GM12878 (cell line): ENCODE measurements around the gene NFAM1. TPM values are rescaled to one million over a fixed set of nuclear protein-coding genes. Genes with fewer than 3 reads are reported as not detected.

Experiments
- ATAC-seq: fragments of 200-7000 bp; cut with Tn5 transposase; 3 replicates; pipeline ENCODE4 v1.9.1; 2020; ENCODE audit warnings: mild to moderate bottlenecking, moderate library complexity
- BruUV-seq: library from RNA; stranded (reverse); fragments of 400-500 nt; replicated peaks from 2 replicates; lab custom pipeline; 2021; lab: Mats Ljungman, UMichigan
- CTCF ChIA-PET: fragments of 300-600 bp; sonication (Branson Sonifier 250); formaldehyde crosslinking; extraction: SDS; loops from one replicate; lab custom pipeline; 2021; ENCODE audit warnings: inconsistent platforms; lab: Yijun Ruan, JAX
- POLR2A ChIA-PET: fragments of 350-600 bp; formaldehyde crosslinking; extraction: SDS; loops from one replicate; lab custom pipeline; 2021; ENCODE audit warnings: inconsistent platforms; lab: Charles Lee
- RAD21 ChIA-PET: fragments of 300-600 bp; sonication (Branson Sonifier 250); formaldehyde crosslinking; loops from one replicate; lab custom pipeline; 2023; ENCODE audit warnings: antibody characterized with exemption; ENCODE audit not compliant: unreplicated experiment; lab: Charles Lee
- SMC1A ChIA-PET: fragments of 300-600 bp; sonication (Branson Sonifier 250); formaldehyde crosslinking; loops from one replicate; lab custom pipeline; 2023; ENCODE audit not compliant: unreplicated experiment, uncharacterized antibody; lab: Charles Lee
- DNase-seq: peaks from one replicate; pipeline ENCODE4 v3.0.0-alpha.2; 2011; ENCODE audit warnings: low read depth, low spot score
- FAIRE-seq: peaks from 3 replicates; lab custom pipeline; 2011; peaks lifted over from hg19 to GRCh38; lab: Jason Lieb, UNC
- H2AFZ ChIP-seq: 2 replicates; pipeline ENCODE4 v1.6.0; 2011; ENCODE audit warnings: low read depth, low read length, control low read depth; ENCODE audit not compliant: control insufficient read depth
- H3K27ac ChIP-seq: 2 replicates; pipeline ENCODE4 v1.5.1; 2011; ENCODE audit warnings: control low read depth; ENCODE audit not compliant: control insufficient read depth, insufficient read depth
- H3K27me3 ChIP-seq, 2 experiments: replicated peaks in 1 of 2; 2 replicates each; pipeline versions ENCODE4 v1.6.0 to v1.6.1; 2011; ENCODE audit warnings: low read length in 1 of 2; ENCODE audit not compliant: control insufficient read depth in 2 of 2, insufficient read depth in 2 of 2
- H3K36me3 ChIP-seq, 2 experiments: 2 replicates each; pipeline ENCODE4 v1.5.1; 2011; ENCODE audit warnings: low read length in 1 of 2; ENCODE audit not compliant: control insufficient read depth in 2 of 2, insufficient read depth in 2 of 2
- H3K4me1 ChIP-seq: 2 replicates; pipeline ENCODE4 v1.6.1; 2011; ENCODE audit warnings: mild to moderate bottlenecking, low read length, moderate library complexity, mixed read lengths; ENCODE audit not compliant: control insufficient read depth, insufficient read depth
- H3K4me2 ChIP-seq: 2 replicates; pipeline ENCODE4 v1.6.0; 2011; ENCODE audit warnings: control low read depth; ENCODE audit not compliant: control insufficient read depth, insufficient read depth
- H3K4me3 ChIP-seq: fragments of 200-600 bp; sonication (generic); 2 replicates; pipeline ENCODE4 v1.5.1; 2016
- H3K79me2 ChIP-seq: 2 replicates; pipeline ENCODE4 v1.6.0; 2011; ENCODE audit warnings: low read length; ENCODE audit not compliant: control insufficient read depth, insufficient read depth
- H3K9ac ChIP-seq: 2 replicates; pipeline ENCODE4 v1.8.0; 2011; ENCODE audit warnings: low read length, control low read depth, mixed read lengths; ENCODE audit not compliant: control insufficient read depth, insufficient read depth
- H3K9me3 ChIP-seq: replicated peaks from 3 replicates; pipeline ENCODE4 v1.5.1; 2011; ENCODE audit warnings: mild to moderate bottlenecking, low read length; ENCODE audit not compliant: control insufficient read depth, insufficient read depth
- H4K20me1 ChIP-seq: 2 replicates; pipeline ENCODE4 v1.6.0; 2011; ENCODE audit not compliant: control insufficient read depth, insufficient read depth
- CTCF ChIP-seq, 3 experiments: IDR thresholded peaks in 2 of 3; conservative IDR thresholded peaks in 1 of 3; 2 replicates each; pipeline ENCODE4 v1.5.1; 2011; ENCODE audit warnings: low read depth in 3 of 3, low read length in 3 of 3, mild to moderate bottlenecking in 3 of 3, control low read depth in 2 of 3, moderate library complexity in 2 of 3, inconsistent platforms in 1 of 3, mixed read lengths in 1 of 3; ENCODE audit not compliant: control insufficient read depth in 2 of 3, insufficient read depth in 1 of 3; ENCODE audit errors: extremely low read depth in 1 of 3
- DPF2 ChIP-seq: fragments of 450-650 bp; IDR thresholded peaks from 2 replicates; pipeline ENCODE4 v1.6.1; 2017; ENCODE audit warnings: mild to moderate bottlenecking
- EP300 ChIP-seq, 2 experiments: fragments of 150-350 bp in 1 of 2; IDR thresholded peaks; 2 replicates each; pipeline ENCODE4 v1.6.1; 2011 to 2012; ENCODE audit warnings: low read depth in 2 of 2, low read length in 2 of 2, borderline replicate concordance in 1 of 2, improper control_type of control experiment in 1 of 2, inconsistent platforms in 1 of 2; ENCODE audit not compliant: control insufficient read depth in 1 of 2
- GABPA ChIP-seq: IDR thresholded peaks from 2 replicates; pipeline ENCODE4 v1.6.1; 2014; ENCODE audit warnings: antibody characterized with exemption, low read depth, mild to moderate bottlenecking, inconsistent platforms
- IRF5 ChIP-seq: fragments of 450-650 bp; IDR thresholded peaks from 2 replicates; pipeline ENCODE4 v1.6.1; 2017; ENCODE audit warnings: borderline replicate concordance
- KLF5 ChIP-seq: fragments of 450-650 bp; IDR thresholded peaks from 2 replicates; pipeline ENCODE4 v1.6.1; 2014; ENCODE audit warnings: mild to moderate bottlenecking; ENCODE audit not compliant: partially characterized antibody
- MAX ChIP-seq: IDR thresholded peaks from 2 replicates; pipeline ENCODE4 v1.6.1; 2012; ENCODE audit warnings: low read depth, low read length, improper control_type of control experiment
- POU2F2 ChIP-seq: IDR thresholded peaks from 3 replicates; pipeline ENCODE4 v1.6.1; 2011; ENCODE audit warnings: low read depth, mild to moderate bottlenecking, low read length, borderline replicate concordance
- RELA ChIP-seq: fragments of 450-650 bp; IDR thresholded peaks from 2 replicates; pipeline ENCODE4 v1.8.0; 2014; ENCODE audit warnings: borderline replicate concordance; ENCODE audit not compliant: partially characterized antibody
- SKIL ChIP-seq: fragments of 450-650 bp; IDR thresholded peaks from 2 replicates; pipeline ENCODE4 v1.6.1; 2017; ENCODE audit warnings: mild to moderate bottlenecking, low read depth, inconsistent platforms; ENCODE audit not compliant: poor library complexity, severe bottlenecking
- SMC3 ChIP-seq: IDR thresholded peaks from 2 replicates; pipeline ENCODE4 v1.6.1; 2011; ENCODE audit warnings: low read length, improper control_type of control experiment, borderline replicate concordance
- SRF ChIP-seq, 2 experiments: IDR thresholded peaks; 2 replicates each; pipeline ENCODE4 v1.6.1; 2011; ENCODE audit warnings: low read depth in 2 of 2, low read length in 2 of 2, mild to moderate bottlenecking in 1 of 2, moderate library complexity in 1 of 2
- TCF7 ChIP-seq: IDR thresholded peaks from 2 replicates; pipeline ENCODE4 v1.6.1; 2014; ENCODE audit warnings: antibody characterized with exemption, borderline replicate concordance
- ZNF207 ChIP-seq: fragments of 450-650 bp; IDR thresholded peaks from 2 replicates; pipeline ENCODE4 v1.6.1; 2014; ENCODE audit warnings: antibody characterized with exemption, mild to moderate bottlenecking, borderline replicate concordance
- ZNF622 ChIP-seq: fragments of 450-650 bp; IDR thresholded peaks from 2 replicates; pipeline ENCODE4 v1.6.1; 2017; ENCODE audit warnings: mild to moderate bottlenecking, inconsistent platforms
- WGBS: methylation state at CpG from one replicate; pipeline ENCODE4 v1.1.6; 2016; ENCODE audit warnings: low lambda C conversion rate; ENCODE audit not compliant: insufficient replicate concordance, insufficient coverage; ENCODE audit errors: missing lambda C conversion rate; 5-methylcytosine and 5-hydroxymethylcytosine counted together
- in situ Hi-C: fragments of 300-500 bp; cut with MboI; formaldehyde crosslinking; loops from 9 replicates; pipeline ENCODE4 v1.14.3; 2018; ENCODE audit warnings: mixed read lengths
- intact Hi-C: fragments of 100-400 bp; cut with micrococcal nuclease; formaldehyde crosslinking; loops from one replicate; pipeline ENCODE4 v1.14.2; 2022; ENCODE audit not compliant: unreplicated experiment
- polyA plus RNA-seq, 11 experiments: library from polyadenylated mRNA; depleted of rRNA in 4 of 11; unstranded in 6 of 11; stranded (reverse) in 5 of 11; fragments of >200 nt; fragmentation: Nextera tagmentation in 4 of 11; fragmentation: Illumina TruSeq in 1 of 11; extraction: Ambion mirVana in 4 of 11; extraction: Trizol in 1 of 11; gene quantifications; 1 replicate in 1 of 11; 2 replicates in 10 of 11; pipeline versions ENCODE4 v1.2.1 to v1.2.3, GENCODE V29; 2011 to 2016; ENCODE audit warnings: inconsistent platforms in 2 of 11, missing spikeins in 2 of 11, low read depth in 1 of 11
- total RNA-seq, 4 experiments: library from RNA; depleted of rRNA in 3 of 4; stranded (reverse); fragments of >200 nt in 3 of 4; fragmentation: Illumina TruSeq in 1 of 4; extraction: Trizol in 1 of 4; gene quantifications; 2 replicates each; pipeline versions ENCODE4 v1.2.1 to v1.2.3, GENCODE V29; 2013 to 2021
- TF ChIP-seq, protein P1 (sequence below): fragments of 450-650 bp; IDR thresholded peaks from 2 replicates; pipeline ENCODE4 v1.6.1; 2014; ENCODE audit warnings: mild to moderate bottlenecking
- TF ChIP-seq, protein P2 (sequence below): IDR thresholded peaks from 2 replicates; pipeline ENCODE4 v1.6.1; 2012; ENCODE audit warnings: low read depth, low read length, improper control_type of control experiment

The NFAM1 gene
- total and polyA plus RNA-seq, 10 of the 15 experiments (the other 5 are each of a cell fraction or from before 2014, with no cell fraction given): 0.13 to 1.3 (median 0.24) TPM; not detected in 3

GRCh38 chr22:42414021-42414420 lies 18.2 kb downstream of the NFAM1 start:
- ChIA-PET SMC1A (no interaction called here), RAD21 (no interaction called here), POLR2A (no interaction called here), CTCF (no interaction called here)
- DNase-seq (no peak), FAIRE-seq (no peak), ATAC-seq (no peak)
- 79% methylated on average over 11 of the region's 11 CpGs for WGBS
- in situ Hi-C loops: no loop called here
- Histone ChIP-seq H3K4me1 (peaks cover 7% of the 10 kb centered on the region), H3K4me3 (no peak overlapping the region), H3K27ac (no peak overlapping the region), H3K27me3 (no peaks in the 10 kb centered on the region), H3K9me3 (no peaks in the 10 kb centered on the region), H3K9ac (no peak overlapping the region), H3K36me3 (no peaks in the 10 kb centered on the region), H3K4me2 (no peak overlapping the region), H3K79me2 (no peaks in the 10 kb centered on the region), H2AFZ (no peak overlapping the region), H4K20me1 (no peaks in the 10 kb centered on the region)
- BruUV-seq: no TSS peak
- intact Hi-C loops: no loop called here
- TF ChIP-seq EP300 (IDR thresholded peaks at IDR 0.05; ENCODE audit: borderline replicate concordance in 1 of 2, control insufficient read depth in 1 of 2, low read depth in 2 of 2, low read length in 2 of 2) (no peak), TCF7 (no peak), ZNF622 (no peak), GABPA (no peak), KLF5 (no peak), SMC3 (no peak), RELA (no peak), SKIL (no peak), ZNF207 (no peak), DPF2 (no peak), IRF5 (no peak), CTCF (IDR thresholded peaks at IDR 0.05 in 2 of 3, conservative IDR thresholded peaks at IDR 0.05 in 1 of 3; ENCODE audit: control insufficient read depth in 2 of 3, extremely low read depth in 1 of 3, insufficient read depth in 1 of 3, low read depth in 3 of 3, low read length in 3 of 3) (no peak), POU2F2 (no peak), SRF (IDR thresholded peaks at IDR 0.05; ENCODE audit: low read depth in 2 of 2, low read length in 2 of 2) (no peak), MAX (no peak)
- TF ChIP-seq, protein P1, sequence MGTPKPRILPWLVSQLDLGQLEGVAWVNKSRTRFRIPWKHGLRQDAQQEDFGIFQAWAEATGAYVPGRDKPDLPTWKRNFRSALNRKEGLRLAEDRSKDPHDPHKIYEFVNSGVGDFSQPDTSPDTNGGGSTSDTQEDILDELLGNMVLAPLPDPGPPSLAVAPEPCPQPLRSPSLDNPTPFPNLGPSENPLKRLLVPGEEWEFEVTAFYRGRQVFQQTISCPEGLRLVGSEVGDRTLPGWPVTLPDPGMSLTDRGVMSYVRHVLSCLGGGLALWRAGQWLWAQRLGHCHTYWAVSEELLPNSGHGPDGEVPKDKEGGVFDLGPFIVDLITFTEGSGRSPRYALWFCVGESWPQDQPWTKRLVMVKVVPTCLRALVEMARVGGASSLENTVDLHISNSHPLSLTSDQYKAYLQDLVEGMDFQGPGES: no peak
- TF ChIP-seq, protein P2, sequence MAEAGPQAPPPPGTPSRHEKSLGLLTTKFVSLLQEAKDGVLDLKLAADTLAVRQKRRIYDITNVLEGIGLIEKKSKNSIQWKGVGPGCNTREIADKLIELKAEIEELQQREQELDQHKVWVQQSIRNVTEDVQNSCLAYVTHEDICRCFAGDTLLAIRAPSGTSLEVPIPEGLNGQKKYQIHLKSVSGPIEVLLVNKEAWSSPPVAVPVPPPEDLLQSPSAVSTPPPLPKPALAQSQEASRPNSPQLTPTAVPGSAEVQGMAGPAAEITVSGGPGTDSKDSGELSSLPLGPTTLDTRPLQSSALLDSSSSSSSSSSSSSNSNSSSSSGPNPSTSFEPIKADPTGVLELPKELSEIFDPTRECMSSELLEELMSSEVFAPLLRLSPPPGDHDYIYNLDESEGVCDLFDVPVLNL: no peak
